Astrocyte (in vitro differentiated cells and primary cell): ENCODE data around the gene NBL1. TPM values are rescaled to one million over a fixed set of nuclear protein-coding genes. Genes with fewer than 3 reads are reported as not detected.
"Not testable (repeated sequence)": the region's sequence is repeated elsewhere in the genome, so short reads cannot be mapped to it uniquely, and the experiment has no call there.

Experiments used
- DNase-seq: peaks from one replicate; pipeline ENCODE4 v3.0.0-alpha.2; 2010; ENCODE audit warnings: low read depth
- FAIRE-seq: peaks from 2 replicates; lab custom pipeline; 2011; peaks lifted over from hg19 to GRCh38; lab: Jason Lieb, UNC
- H2AFZ ChIP-seq: 2 replicates; pipeline ENCODE4 v1.6.0; 2012; ENCODE audit warnings: low read depth, low read length, inconsistent platforms
- H3K27ac ChIP-seq: 2 replicates; pipeline ENCODE4 v1.5.1; 2011; ENCODE audit warnings: low read depth, low read length, inconsistent platforms
- H3K27me3 ChIP-seq: 2 replicates; pipeline ENCODE4 v1.6.0; 2011; ENCODE audit warnings: low read length, inconsistent platforms; ENCODE audit not compliant: insufficient read depth
- H3K36me3 ChIP-seq: 2 replicates; pipeline ENCODE4 v1.5.1; 2011; ENCODE audit warnings: low read length, inconsistent platforms; ENCODE audit not compliant: insufficient read depth
- H3K4me1 ChIP-seq: 2 replicates; pipeline ENCODE4 v1.5.1; 2011; ENCODE audit warnings: low read length, inconsistent platforms; ENCODE audit not compliant: insufficient read depth
- H3K4me2 ChIP-seq: 2 replicates; pipeline ENCODE4 v1.6.0; 2012; ENCODE audit warnings: low read length, inconsistent platforms
- H3K4me3 ChIP-seq: 2 replicates; pipeline ENCODE4 v1.5.1; 2011; ENCODE audit warnings: low read depth, mild to moderate bottlenecking, low read length, inconsistent platforms; ENCODE audit not compliant: insufficient read depth
- H3K79me2 ChIP-seq: 2 replicates; pipeline ENCODE4 v1.6.0; 2012; ENCODE audit warnings: mild to moderate bottlenecking, low read length, inconsistent platforms; ENCODE audit not compliant: insufficient read depth
- H3K9ac ChIP-seq: 2 replicates; pipeline ENCODE4 v1.6.0; 2012; ENCODE audit warnings: mild to moderate bottlenecking, low read length, inconsistent platforms
- H3K9me3 ChIP-seq: 2 replicates; pipeline ENCODE4 v1.5.1; 2012; ENCODE audit warnings: low read depth, mild to moderate bottlenecking, low read length, inconsistent platforms; ENCODE audit not compliant: insufficient read depth
- H4K20me1 ChIP-seq: 2 replicates; pipeline ENCODE4 v1.6.0; 2012; ENCODE audit warnings: low read length, inconsistent platforms; ENCODE audit not compliant: insufficient read depth
- H3K27ac Mint-ChIP-seq: one replicate; pipeline ENCODE4 v1.8.0; 2021; ENCODE audit warnings: mild to moderate bottlenecking, mixed read lengths; ENCODE audit not compliant: unreplicated experiment
- H3K27me3 Mint-ChIP-seq: one replicate; pipeline ENCODE4 v1.8.0; 2021; ENCODE audit warnings: low read depth, mixed read lengths; ENCODE audit not compliant: unreplicated experiment
- H3K36me3 Mint-ChIP-seq: one replicate; pipeline ENCODE4 v1.8.0; 2021; ENCODE audit warnings: low read depth, mixed read lengths; ENCODE audit not compliant: unreplicated experiment
- H3K4me1 Mint-ChIP-seq: one replicate; pipeline ENCODE4 v1.8.0; 2021; ENCODE audit warnings: low read depth, mixed read lengths; ENCODE audit not compliant: unreplicated experiment
- H3K4me3 Mint-ChIP-seq: one replicate; pipeline ENCODE4 v1.8.0; 2021; ENCODE audit warnings: mild to moderate bottlenecking, moderate library complexity, mixed read lengths; ENCODE audit not compliant: unreplicated experiment
- H3K9me3 Mint-ChIP-seq: one replicate; pipeline ENCODE4 v1.8.0; 2021; ENCODE audit warnings: mild to moderate bottlenecking, mixed read lengths; ENCODE audit not compliant: unreplicated experiment
- EZH2 ChIP-seq: IDR thresholded peaks from 2 replicates; pipeline ENCODE4 v1.6.1; 2012; ENCODE audit warnings: mild to moderate bottlenecking, low read length, inconsistent platforms; ENCODE audit not compliant: insufficient read depth
- total RNA-seq: library from RNA; stranded (reverse); gene quantifications from 2 replicates; pipeline ENCODE4 v1.2.1, GENCODE V29; 2021
- TF ChIP-seq, protein P1 (sequence below): IDR thresholded peaks from 2 replicates; pipeline ENCODE4 v1.5.1; 2011; ENCODE audit warnings: low read depth, mild to moderate bottlenecking, inconsistent platforms, low read length, moderate library complexity; ENCODE audit not compliant: insufficient read depth

The NBL1 gene
- total RNA-seq, 1 donor from 2014 or later = 58.3 TPM

DNA sequence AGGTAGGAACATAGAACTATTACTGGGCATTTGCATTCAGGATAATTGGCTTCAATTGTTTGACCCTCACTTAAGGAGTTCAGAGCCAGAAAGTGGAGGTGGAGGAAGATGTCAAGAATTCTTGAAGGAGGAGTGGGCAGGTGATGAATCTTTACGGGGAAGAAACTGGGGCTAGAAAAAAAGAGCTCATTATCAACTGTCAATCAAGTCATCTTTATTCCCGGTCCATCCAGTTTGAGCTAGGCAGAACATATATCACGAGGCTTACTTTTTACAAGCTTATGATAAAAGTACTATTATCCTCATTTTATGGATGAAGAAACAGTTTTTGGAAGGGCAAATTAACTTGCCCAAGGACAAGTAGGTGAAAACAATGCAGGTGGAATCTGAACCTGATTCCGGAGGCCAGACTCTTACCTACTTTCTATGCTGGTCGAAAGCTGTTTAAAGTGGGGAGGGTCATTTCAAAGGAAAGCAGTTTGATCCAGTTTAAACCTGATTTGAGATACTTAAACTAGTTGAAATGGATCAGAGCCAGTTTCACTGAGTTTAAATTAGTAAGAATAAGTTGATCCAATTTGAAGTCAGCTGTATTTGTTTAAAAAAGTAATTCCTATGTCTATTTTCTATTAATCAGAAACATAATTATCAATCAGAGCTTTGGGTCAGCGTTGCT lies 13.3 kb upstream of the NBL1 start:
- peaks cover 3% of the 10 kb centered on the region for H4K20me1 ChIP-seq
- Mint-ChIP-seq H3K4me3 (no peak overlapping the region), H3K27me3 (no peaks in the 10 kb centered on the region), H3K36me3 (peaks cover 11% of the 10 kb centered on the region), H3K4me1 (no peaks in the 10 kb centered on the region), H3K27ac (no peak overlapping the region), H3K9me3 (no peaks in the 10 kb centered on the region)
- no peak overlapping the region for H3K4me3 ChIP-seq
- no peaks in the 10 kb centered on the region for H3K79me2 ChIP-seq
- peaks cover 16% of the 10 kb centered on the region for H3K36me3 ChIP-seq
- no peak overlapping the region for H2AFZ ChIP-seq
- no peaks in the 10 kb centered on the region for H3K4me1 ChIP-seq
- TF ChIP-seq EZH2 = no peak
- TF ChIP-seq, protein P1, sequence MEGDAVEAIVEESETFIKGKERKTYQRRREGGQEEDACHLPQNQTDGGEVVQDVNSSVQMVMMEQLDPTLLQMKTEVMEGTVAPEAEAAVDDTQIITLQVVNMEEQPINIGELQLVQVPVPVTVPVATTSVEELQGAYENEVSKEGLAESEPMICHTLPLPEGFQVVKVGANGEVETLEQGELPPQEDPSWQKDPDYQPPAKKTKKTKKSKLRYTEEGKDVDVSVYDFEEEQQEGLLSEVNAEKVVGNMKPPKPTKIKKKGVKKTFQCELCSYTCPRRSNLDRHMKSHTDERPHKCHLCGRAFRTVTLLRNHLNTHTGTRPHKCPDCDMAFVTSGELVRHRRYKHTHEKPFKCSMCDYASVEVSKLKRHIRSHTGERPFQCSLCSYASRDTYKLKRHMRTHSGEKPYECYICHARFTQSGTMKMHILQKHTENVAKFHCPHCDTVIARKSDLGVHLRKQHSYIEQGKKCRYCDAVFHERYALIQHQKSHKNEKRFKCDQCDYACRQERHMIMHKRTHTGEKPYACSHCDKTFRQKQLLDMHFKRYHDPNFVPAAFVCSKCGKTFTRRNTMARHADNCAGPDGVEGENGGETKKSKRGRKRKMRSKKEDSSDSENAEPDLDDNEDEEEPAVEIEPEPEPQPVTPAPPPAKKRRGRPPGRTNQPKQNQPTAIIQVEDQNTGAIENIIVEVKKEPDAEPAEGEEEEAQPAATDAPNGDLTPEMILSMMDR = no peak
- H3K4me2 ChIP-seq = no peak overlapping the region
- H3K9me3 ChIP-seq = no peaks in the 10 kb centered on the region
- no peaks in the 10 kb centered on the region for H3K27me3 ChIP-seq
- no peak for FAIRE-seq
- DNase-seq = no peak
- H3K9ac ChIP-seq = no peak overlapping the region
- H3K27ac ChIP-seq = no peak overlapping the region

DNA sequence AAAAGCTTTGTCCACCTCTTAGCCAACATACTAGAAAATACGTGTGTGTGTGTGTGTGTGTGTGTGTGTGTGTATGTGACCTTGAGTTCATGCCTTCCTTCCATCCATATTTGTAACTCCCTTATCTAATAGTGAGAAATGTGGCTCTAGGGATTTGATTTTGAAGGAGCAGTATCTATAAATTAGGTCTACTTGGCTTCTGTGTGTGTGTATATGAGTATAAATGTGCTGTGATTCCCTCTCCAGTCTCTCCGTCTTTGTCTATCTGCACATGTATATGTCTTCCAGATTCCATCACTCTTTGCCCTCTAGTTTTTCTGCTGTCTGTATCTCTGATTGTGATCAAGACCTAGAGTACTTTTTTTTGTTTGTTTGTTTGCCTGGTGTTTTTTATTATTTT lies 11.9 kb upstream of the NBL1 start:
- Histone ChIP-seq H3K79me2 (no peaks in the 10 kb centered on the region), H3K4me1 (no peaks in the 10 kb centered on the region), H3K4me3 (no peak overlapping the region), H3K4me2 (no peak overlapping the region), H3K36me3 (peaks cover 7% of the 10 kb centered on the region), H4K20me1 (no peaks in the 10 kb centered on the region), H2AFZ (no peak overlapping the region), H3K27ac (no peak overlapping the region), H3K9me3 (no peaks in the 10 kb centered on the region), H3K9ac (no peak overlapping the region), H3K27me3 (no peaks in the 10 kb centered on the region)
- Mint-ChIP-seq H3K4me3 (no peak overlapping the region), H3K27me3 (no peaks in the 10 kb centered on the region), H3K27ac (no peak overlapping the region), H3K36me3 (peaks cover 2% of the 10 kb centered on the region), H3K9me3 (no peaks in the 10 kb centered on the region), H3K4me1 (no peaks in the 10 kb centered on the region)
- no peak for DNase-seq
- TF ChIP-seq, protein P1 = no peak
- no peak for TF ChIP-seq EZH2
- no peak for FAIRE-seq

DNA sequence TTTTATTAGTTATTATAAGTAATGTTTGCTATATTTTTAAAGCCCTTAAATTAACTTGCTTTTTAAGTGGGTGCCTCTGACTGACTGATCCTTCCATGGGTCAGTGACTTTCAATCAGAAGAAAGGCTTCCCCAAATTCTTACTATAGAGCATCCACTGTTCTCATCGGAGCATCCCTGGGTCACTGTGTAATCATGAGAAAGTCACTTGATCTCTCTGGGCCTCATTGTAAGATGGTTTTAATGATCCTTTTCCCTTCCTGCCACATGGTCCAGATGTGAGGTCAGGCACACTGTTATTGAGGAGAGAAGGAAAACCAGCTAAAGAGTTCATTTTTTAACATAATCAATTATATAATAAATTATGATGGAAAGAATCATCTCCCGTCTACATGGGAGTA lies 11.0 kb upstream of the NBL1 start:
- no peak overlapping the region for H3K9ac ChIP-seq
- H3K4me1 Mint-ChIP-seq = no peaks in the 10 kb centered on the region
- DNase-seq (no peak), FAIRE-seq (no peak)
- H3K4me2 ChIP-seq = no peak overlapping the region
- no peaks in the 10 kb centered on the region for H3K9me3 ChIP-seq
- H3K4me3 Mint-ChIP-seq = no peak overlapping the region
- no peaks in the 10 kb centered on the region for H3K27me3 Mint-ChIP-seq
- no peak overlapping the region for H3K27ac ChIP-seq
- H3K36me3 Mint-ChIP-seq = no peaks in the 10 kb centered on the region
- peaks cover 4% of the 10 kb centered on the region for H3K36me3 ChIP-seq
- H2AFZ ChIP-seq = no peak overlapping the region
- TF ChIP-seq, protein P1 = no peak
- H3K79me2 ChIP-seq = no peaks in the 10 kb centered on the region
- no peaks in the 10 kb centered on the region for H4K20me1 ChIP-seq
- no peak overlapping the region for H3K27ac Mint-ChIP-seq
- no peak overlapping the region for H3K4me3 ChIP-seq
- no peaks in the 10 kb centered on the region for H3K4me1 ChIP-seq
- no peaks in the 10 kb centered on the region for H3K27me3 ChIP-seq
- H3K9me3 Mint-ChIP-seq = no peaks in the 10 kb centered on the region

DNA sequence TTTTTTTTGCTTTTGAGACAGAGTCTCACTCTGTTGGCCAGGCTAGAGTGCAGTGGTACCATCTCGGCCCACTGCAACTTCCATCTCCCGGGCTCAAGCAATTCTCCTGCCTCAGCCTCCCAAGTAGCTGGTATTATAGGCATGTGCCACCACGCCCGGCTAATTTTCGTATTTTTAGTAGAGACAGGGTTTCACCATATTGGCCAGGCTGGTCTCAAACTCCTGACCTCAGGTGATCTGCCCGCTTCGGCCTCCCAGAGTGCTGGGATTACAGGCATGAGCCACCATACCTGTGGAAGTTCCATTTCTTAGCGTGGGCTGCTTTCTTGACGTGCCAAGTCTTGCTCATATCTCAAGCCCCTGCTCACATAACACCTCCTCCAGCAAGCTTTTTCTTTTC lies 9.0 kb upstream of the NBL1 start:
- H3K27ac ChIP-seq, H3K4me2 ChIP-seq, H3K4me3 ChIP-seq, H3K79me2 ChIP-seq, H3K4me1 ChIP-seq, H3K4me1 Mint-ChIP-seq, H3K27me3 Mint-ChIP-seq, H3K9me3 Mint-ChIP-seq, H3K9ac ChIP-seq, FAIRE-seq, H3K4me3 Mint-ChIP-seq, H3K27me3 ChIP-seq, DNase-seq, H3K9me3 ChIP-seq, H3K36me3 ChIP-seq, H3K27ac Mint-ChIP-seq, H3K36me3 Mint-ChIP-seq, H2AFZ ChIP-seq, H4K20me1 ChIP-seq: not testable (repeated sequence)
